MM.1S (cell line): ENCODE data around the gene HOMER1.

Source experiments
- EZH2 ChIP-seq: fragments of 300-600 bp; sonication (generic); optimal IDR thresholded peaks from 2 replicates; pipeline ENCODE3; 2017; ENCODE audit warnings: low read depth, mild to moderate bottlenecking, antibody characterized with exemption, low read length, mixed read lengths
- TF ChIP-seq, protein P1 (sequence below): fragments of 300-600 bp; sonication (generic); IDR thresholded peaks from 2 replicates; pipeline ENCODE4 v1.5.1; 2016; ENCODE audit warnings: antibody characterized with exemption, low read length, mixed read lengths

DNA sequence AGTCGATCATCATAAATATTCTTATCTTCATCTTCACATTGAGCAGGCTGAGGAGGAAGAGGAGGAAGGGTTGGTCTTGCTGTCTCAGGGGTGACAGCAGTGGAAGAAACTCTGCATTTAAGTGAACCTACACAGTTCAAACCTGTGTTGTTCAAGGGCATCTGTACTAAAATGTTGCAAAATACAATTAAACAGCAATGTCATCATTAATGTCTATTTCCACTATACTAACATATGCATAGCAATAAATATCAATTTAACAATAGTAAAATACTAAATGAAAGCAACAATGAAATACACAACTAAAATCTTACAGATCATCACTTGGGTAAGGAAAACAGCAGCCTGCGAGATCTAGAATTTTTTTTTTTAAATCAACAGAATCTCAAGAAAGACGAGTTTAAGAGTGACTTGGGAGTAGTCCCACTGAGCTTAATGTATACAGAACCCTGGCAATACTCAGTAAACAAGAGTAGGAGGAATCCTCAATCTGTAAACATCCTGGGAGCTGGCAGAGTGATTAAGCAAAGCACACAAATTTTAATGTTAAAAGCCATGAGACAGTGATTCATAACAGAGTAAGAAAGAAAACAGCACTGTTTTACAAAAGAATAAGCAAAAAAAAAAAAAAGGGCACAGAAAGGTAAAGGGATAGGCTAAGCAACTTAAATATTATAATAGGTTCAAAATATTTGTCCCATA, 10.0 kb downstream of the HOMER1 start:
- TF ChIP-seq, protein P1, sequence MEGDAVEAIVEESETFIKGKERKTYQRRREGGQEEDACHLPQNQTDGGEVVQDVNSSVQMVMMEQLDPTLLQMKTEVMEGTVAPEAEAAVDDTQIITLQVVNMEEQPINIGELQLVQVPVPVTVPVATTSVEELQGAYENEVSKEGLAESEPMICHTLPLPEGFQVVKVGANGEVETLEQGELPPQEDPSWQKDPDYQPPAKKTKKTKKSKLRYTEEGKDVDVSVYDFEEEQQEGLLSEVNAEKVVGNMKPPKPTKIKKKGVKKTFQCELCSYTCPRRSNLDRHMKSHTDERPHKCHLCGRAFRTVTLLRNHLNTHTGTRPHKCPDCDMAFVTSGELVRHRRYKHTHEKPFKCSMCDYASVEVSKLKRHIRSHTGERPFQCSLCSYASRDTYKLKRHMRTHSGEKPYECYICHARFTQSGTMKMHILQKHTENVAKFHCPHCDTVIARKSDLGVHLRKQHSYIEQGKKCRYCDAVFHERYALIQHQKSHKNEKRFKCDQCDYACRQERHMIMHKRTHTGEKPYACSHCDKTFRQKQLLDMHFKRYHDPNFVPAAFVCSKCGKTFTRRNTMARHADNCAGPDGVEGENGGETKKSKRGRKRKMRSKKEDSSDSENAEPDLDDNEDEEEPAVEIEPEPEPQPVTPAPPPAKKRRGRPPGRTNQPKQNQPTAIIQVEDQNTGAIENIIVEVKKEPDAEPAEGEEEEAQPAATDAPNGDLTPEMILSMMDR: no peak
- no peak for TF ChIP-seq EZH2
